Pancreas (tissue), 10 donors: ENCODE results near the gene SLC5A11. TPM values are rescaled to one million over a fixed set of nuclear protein-coding genes. Genes with fewer than 3 reads are reported as not detected.
"Not testable (repeated sequence)": the region's sequence is repeated elsewhere in the genome, so short reads cannot be mapped to it uniquely, and the experiment has no call there.

ENCODE experiments used
- ATAC-seq, 4 donors: fragments of 200-7000 bp; cut with Tn5 transposase; one replicate each; pipeline versions ENCODE4 v1.8.0 to v1.9.1; 2020; ENCODE audit warnings: mild to moderate bottlenecking in 4 of 4, moderate library complexity in 4 of 4
- DNase-seq, 6 donors: peaks; one replicate each; pipeline ENCODE4 v3.0.0-alpha.2; 2020
- FAIRE-seq: peaks from 2 replicates; lab custom pipeline; 2012; peaks lifted over from hg19 to GRCh38; lab: Jason Lieb, UNC
- H3K27ac ChIP-seq, 4 donors: fragments of 200-600 bp; sonication (generic); 1 replicate in 3 of 4; 2 replicates in 1 of 4; pipeline versions ENCODE4 v1.5.0 to v1.8.0; 2020
- H3K27me3 ChIP-seq, 4 donors: fragments of 200-600 bp; one replicate each; pipeline ENCODE4 v1.8.0; 2021
- H3K36me3 ChIP-seq, 3 donors: fragments of 200-600 bp; sonication (generic) in 1 of 3; one replicate each; pipeline versions ENCODE4 v1.5.0 to v1.8.0; 2020 to 2021
- H3K4me1 ChIP-seq, 3 donors: fragments of 200-600 bp; one replicate each; pipeline ENCODE4 v1.8.0; 2021
- H3K4me3 ChIP-seq, 4 donors: fragments of 200-600 bp; sonication (generic) in 2 of 4; one replicate each; pipeline versions ENCODE4 v1.5.0 to v1.8.0; 2020 to 2021
- H3K9me3 ChIP-seq, 4 donors: fragments of 200-600 bp; one replicate each; pipeline ENCODE4 v1.8.0; 2021
- CTCF ChIP-seq, 4 donors: fragments of 200-600 bp; sonication (generic) in 3 of 4; IDR thresholded peaks; one replicate each; pipeline versions ENCODE4 v1.5.0 to v1.8.0; 2021; ENCODE audit warnings: antibody characterized with exemption in 4 of 4
- WGBS, 2 donors: extraction: QIAGEN DNeasy Blood & Tissue Kit; methylation state at CpG; one replicate each; pipeline ENCODE4 v1.1.7; 2013; 5-methylcytosine and 5-hydroxymethylcytosine counted together
- intact Hi-C, 3 donors: fragments of 100-400 bp; cut with DNase I; formaldehyde crosslinking; loops; one replicate each; pipeline versions ENCODE4 v1.11.1 to v1.14.2; 2022
- polyA plus RNA-seq, 2 donors: library from polyadenylated mRNA; stranded (reverse); fragments of 200-250 nt; gene quantifications; one replicate each; pipeline ENCODE4 v1.2.3, GENCODE V29; 2013
- total RNA-seq, 6 donors: library from RNA; stranded (reverse); fragmentation: NEBNext Ultra II Directional in 4 of 6; extraction: Animal tissue kit (Norgen Biotek cat#: 25700) in 4 of 6; gene quantifications; one replicate each; pipeline versions ENCODE4 v1.2.1 to v1.2.4, GENCODE V29; 2021 to 2023
- donor health status: healthy with polysubstance abuse.
- donor health status: DM: no; HTN: no; CAD: no; lungs with moderate emphysema.
- donor health status: DM: no; HTN: no; CAD: no.
- donor health status: control.
- donor health status: control.
- donor health status: Bipolar disorder and iron deficiency.
- donor health status: DM: yes; HTN: yes; CAD: no.
- donor health status: DM: no; HTN: no; CAD: no.
- donor health status: DM: no; HTN: no; CAD: no.
- donor health status: DM: yes; HTN: yes; CAD: no.

The SLC5A11 gene
- total and polyA plus RNA-seq, 8 donors = 0.08 to 1.0 (median 0.25) TPM; not detected in 2

GRCh38 chr16:24807301-24807700, 38.5 kb upstream of the SLC5A11 start:
- no peaks in the 10 kb centered on the region for H3K27me3 ChIP-seq
- WGBS, 2 donors = 50 to 55% methylated on average over 1 of the region's 1 CpG
- FAIRE-seq = no peak
- intact Hi-C loops = no loop called here
- no peak for ATAC-seq
- no peaks in the 10 kb centered on the region for H3K4me1 ChIP-seq
- H3K4me3 ChIP-seq = no peak overlapping the region
- peaks cover 0 to 85% (median 40%) of the 10 kb centered on the region in 3 donors for H3K36me3 ChIP-seq
- no peaks in the 10 kb centered on the region for H3K9me3 ChIP-seq
- no peak overlapping the region for H3K27ac ChIP-seq
- no peak for DNase-seq
- no peak for TF ChIP-seq CTCF (IDR thresholded peaks at IDR 0.05)

- intact Hi-C loops = loop anchor here in 1 of 3 donors (10.0 kb wide), 1 partner anchor 246 kb away; no protein-coding TSS in a partner anchor
- no peak overlapping the region for H3K4me3 ChIP-seq
- H3K27ac ChIP-seq = no peak overlapping the region
- H3K9me3 ChIP-seq = no peaks in the 10 kb centered on the region
- FAIRE-seq (no peak), ATAC-seq (peak in 2 of 4 donors; percentile 35 to 49), DNase-seq (no peak)
- H3K4me1 ChIP-seq = no peaks in the 10 kb centered on the region
- TF ChIP-seq CTCF (IDR thresholded peaks at IDR 0.05) = no peak
- H3K36me3 ChIP-seq = peaks cover 0 to 78% (median 45%) of the 10 kb centered on the region in 3 donors
- no peaks in the 10 kb centered on the region for H3K27me3 ChIP-seq
- 78% methylated on average over 11 of the region's 11 CpGs for WGBS, 2 donors
These were observed 34.6 kb upstream of the SLC5A11 start for GRCh38 chr16:24810951-24811843.

- DNase-seq, FAIRE-seq, H3K27me3 ChIP-seq, H3K9me3 ChIP-seq, H3K4me1 ChIP-seq, H3K4me3 ChIP-seq, H3K27ac ChIP-seq, ATAC-seq: not testable (repeated sequence)
- WGBS, 2 donors = 81% methylated on average over 6 of the region's 6 CpGs
- H3K36me3 ChIP-seq = peaks cover 0 to 78% (median 44%) of the 10 kb centered on the region in 3 donors
- intact Hi-C loops = loop anchor here in 1 of 3 donors (10.0 kb wide), 1 partner anchor 248 kb away; no protein-coding TSS in a partner anchor
These were observed 33.0 kb upstream of the SLC5A11 start for GRCh38 chr16:24812813-24813212.

GRCh38 chr16:24815021-24815420, 30.7 kb upstream of the SLC5A11 start:
- no peak overlapping the region for H3K4me3 ChIP-seq
- 72 to 77% methylated on average over 7 of the region's 7 CpGs for WGBS, 2 donors
- intact Hi-C loops = loop anchor here in 1 of 3 donors (10.0 kb wide), 1 partner anchor 250 kb away; no protein-coding TSS in a partner anchor
- H3K4me1 ChIP-seq = no peaks in the 10 kb centered on the region
- no peaks in the 10 kb centered on the region for H3K27me3 ChIP-seq
- H3K9me3 ChIP-seq = no peaks in the 10 kb centered on the region
- no peak for FAIRE-seq
- peak in 1 of 6 donors; percentile 37 for DNase-seq
- TF ChIP-seq CTCF (IDR thresholded peaks at IDR 0.05) = no peak
- no peak overlapping the region for H3K27ac ChIP-seq
- ATAC-seq = no peak
- H3K36me3 ChIP-seq = peaks cover under 1 to 78% (median 43%) of the 10 kb centered on the region in 3 donors

- peaks cover 7 to 79% (median 52%) of the 10 kb centered on the region in 3 donors for H3K36me3 ChIP-seq
- no peaks in the 10 kb centered on the region for H3K27me3 ChIP-seq
- DNase-seq = no peak
- no peak overlapping the region for H3K27ac ChIP-seq
- TF ChIP-seq CTCF (IDR thresholded peaks at IDR 0.05) = no peak
- intact Hi-C loops = loop anchor here in 1 of 3 donors (10.0 kb wide), 1 partner anchor 252 kb away; no protein-coding TSS in a partner anchor
- FAIRE-seq = no peak
- ATAC-seq = no peak
- 77 to 81% methylated on average over 6 of the region's 6 CpGs for WGBS, 2 donors
- no peaks in the 10 kb centered on the region for H3K9me3 ChIP-seq
- H3K4me1 ChIP-seq = no peaks in the 10 kb centered on the region
- H3K4me3 ChIP-seq = no peak overlapping the region
These were observed 29.1 kb upstream of the SLC5A11 start for GRCh38 chr16:24816688-24817087.
